H9 (cell line): Measurements from ENCODE around the gene OVCH2. TPM values are rescaled to one million over a fixed set of nuclear protein-coding genes. Genes with fewer than 3 reads are reported as not detected.

Experiments
- DNase-seq: peaks from one replicate; pipeline ENCODE4 v3.0.0-alpha.2; 2017
- H2AFZ ChIP-seq: one replicate; pipeline ENCODE4 v1.6.1; 2013; ENCODE audit warnings: mild to moderate bottlenecking, low read length, control low read depth, moderate library complexity
- H2AK5ac ChIP-seq: 2 replicates; pipeline ENCODE4 v1.6.1; 2013; ENCODE audit warnings: low read length, control low read depth, mixed read lengths; ENCODE audit not compliant: insufficient read length
- H2BK120ac ChIP-seq: one replicate; pipeline ENCODE4 v1.6.1; 2013; ENCODE audit warnings: low read depth, mild to moderate bottlenecking, low read length, control low read depth, inconsistent platforms; ENCODE audit not compliant: poor library complexity, severe bottlenecking
- H2BK12ac ChIP-seq: 2 replicates; pipeline ENCODE4 v1.6.1; 2013; ENCODE audit warnings: low read length, control low read depth, mixed read lengths, low read depth; ENCODE audit not compliant: insufficient read length
- H2BK15ac ChIP-seq: 2 replicates; pipeline ENCODE4 v1.6.1; 2013; ENCODE audit warnings: low read depth, low read length, control low read depth
- H2BK20ac ChIP-seq: one replicate; pipeline ENCODE4 v1.6.1; 2013; ENCODE audit warnings: low read depth, mild to moderate bottlenecking, low read length, control low read depth, inconsistent platforms; ENCODE audit not compliant: poor library complexity, severe bottlenecking
- H2BK5ac ChIP-seq: 2 replicates; pipeline ENCODE4 v1.6.1; 2013; ENCODE audit warnings: low read length, control low read depth, mixed read lengths; ENCODE audit not compliant: insufficient read length
- H3K14ac ChIP-seq: 2 replicates; pipeline ENCODE4 v1.6.1; 2013; ENCODE audit warnings: low read length, control low read depth; ENCODE audit not compliant: insufficient read depth
- H3K18ac ChIP-seq: 2 replicates; pipeline ENCODE4 v1.6.1; 2013; ENCODE audit warnings: low read depth, mild to moderate bottlenecking, mixed read lengths, low read length, control low read depth; ENCODE audit not compliant: insufficient read length
- H3K23ac ChIP-seq: 2 replicates; pipeline ENCODE4 v1.6.1; 2013; ENCODE audit warnings: low read length, control low read depth, mixed read lengths, low read depth; ENCODE audit not compliant: insufficient read length
- H3K23me2 ChIP-seq: 2 replicates; pipeline ENCODE4 v1.6.1; 2013; ENCODE audit warnings: low read depth, mild to moderate bottlenecking, mixed read lengths, low read length, control low read depth; ENCODE audit not compliant: insufficient read length, poor library complexity, severe bottlenecking
- H3K27ac ChIP-seq: 2 replicates; pipeline ENCODE4 v1.5.1; 2013; ENCODE audit warnings: low read length, control low read depth, mixed read lengths, low read depth; ENCODE audit not compliant: insufficient read length
- H3K27me3 ChIP-seq: 2 replicates; pipeline ENCODE4 v1.6.1; 2013; ENCODE audit warnings: low read length, control low read depth, inconsistent platforms; ENCODE audit not compliant: insufficient read depth
- H3K4ac ChIP-seq: 2 replicates; pipeline ENCODE4 v1.6.1; 2013; ENCODE audit warnings: low read depth, mild to moderate bottlenecking, control low read depth, inconsistent platforms, low read length, moderate library complexity
- H3K4me1 ChIP-seq: 2 replicates; pipeline ENCODE4 v1.6.1; 2013; ENCODE audit warnings: low read length, control low read depth, inconsistent platforms; ENCODE audit not compliant: insufficient read depth
- H3K4me2 ChIP-seq: 2 replicates; pipeline ENCODE4 v1.6.1; 2013; ENCODE audit warnings: low read length, control low read depth, mixed read lengths; ENCODE audit not compliant: insufficient read length, insufficient read depth
- H3K56ac ChIP-seq: 2 replicates; pipeline ENCODE4 v1.6.1; 2013; ENCODE audit warnings: low read depth, mild to moderate bottlenecking, mixed read lengths, low read length, control low read depth; ENCODE audit not compliant: insufficient read length
- H3K79me1 ChIP-seq: 2 replicates; pipeline ENCODE4 v1.6.1; 2013; ENCODE audit warnings: low read depth, mild to moderate bottlenecking, moderate library complexity, low read length, control low read depth, inconsistent platforms; ENCODE audit not compliant: insufficient read depth, poor library complexity, severe bottlenecking
- H3K79me2 ChIP-seq: 2 replicates; pipeline ENCODE4 v1.6.1; 2013; ENCODE audit warnings: low read length, control low read depth, inconsistent platforms; ENCODE audit not compliant: insufficient read depth
- H3K9ac ChIP-seq: 2 replicates; pipeline ENCODE4 v1.6.1; 2013; ENCODE audit warnings: low read length, control low read depth, mixed read lengths; ENCODE audit not compliant: insufficient read length; ENCODE audit errors: extremely low read depth
- H3K9me3 ChIP-seq: one replicate; pipeline ENCODE4 v1.6.1; 2013; ENCODE audit warnings: low read depth, low read length, inconsistent platforms; ENCODE audit not compliant: control insufficient read depth
- H3T11ph ChIP-seq: one replicate; pipeline ENCODE4 v1.6.1; 2013; ENCODE audit warnings: mild to moderate bottlenecking, low read length, control low read depth, inconsistent platforms
- H4K20me1 ChIP-seq: one replicate; pipeline ENCODE4 v1.6.1; 2013; ENCODE audit not compliant: control insufficient read depth, insufficient read length, insufficient read depth
- H4K5ac ChIP-seq: 2 replicates; pipeline ENCODE4 v1.6.1; 2013; ENCODE audit warnings: low read depth, mild to moderate bottlenecking, mixed read lengths, low read length, control low read depth; ENCODE audit not compliant: insufficient read length
- H4K8ac ChIP-seq: replicated peaks from 2 replicates; pipeline ENCODE4 v1.6.1; 2013; ENCODE audit warnings: low read length, control low read depth, mixed read lengths, low read depth; ENCODE audit not compliant: insufficient read length
- H4K91ac ChIP-seq: 2 replicates; pipeline ENCODE4 v1.6.1; 2013; ENCODE audit warnings: low read depth, mild to moderate bottlenecking, moderate library complexity, mixed read lengths, low read length, control low read depth; ENCODE audit not compliant: insufficient read length
- H3K27ac Mint-ChIP-seq, 3 experiments: 2 replicates in 2 of 3; 3 replicates in 1 of 3; pipeline ENCODE4 v1.8.0; 2020 to 2021; ENCODE audit warnings: mixed read lengths in 3 of 3, mild to moderate bottlenecking in 1 of 3, moderate library complexity in 1 of 3
- H3K27me3 Mint-ChIP-seq: 2 replicates; pipeline ENCODE4 v1.8.0; 2021; ENCODE audit warnings: low read depth, mild to moderate bottlenecking, moderate library complexity, mixed read lengths
- H3K36me3 Mint-ChIP-seq, 3 experiments: 2 replicates in 2 of 3; 3 replicates in 1 of 3; pipeline ENCODE4 v1.8.0; 2020 to 2021; ENCODE audit warnings: low read depth in 3 of 3, mixed read lengths in 3 of 3; ENCODE audit not compliant: insufficient read depth in 1 of 3
- H3K4me1 Mint-ChIP-seq, 2 experiments: 2 replicates each; pipeline ENCODE4 v1.8.0; 2020; ENCODE audit warnings: mixed read lengths in 2 of 2
- H3K4me3 Mint-ChIP-seq, 2 experiments: 2 replicates in 1 of 2; 3 replicates in 1 of 2; pipeline ENCODE4 v1.8.0; 2020 to 2021; ENCODE audit warnings: mild to moderate bottlenecking in 2 of 2, mixed read lengths in 2 of 2, moderate library complexity in 1 of 2
- H3K9me3 Mint-ChIP-seq, 2 experiments: 2 replicates in 1 of 2; 3 replicates in 1 of 2; pipeline ENCODE4 v1.8.0; 2020; ENCODE audit warnings: mild to moderate bottlenecking in 2 of 2, mixed read lengths in 2 of 2, moderate library complexity in 1 of 2
- WGBS: extraction: QIAGEN DNeasy Blood & Tissue Kit; methylation state at CpG from one replicate; pipeline ENCODE4 v1.1.7; 2013; ENCODE audit warnings: missing lambda C conversion rate, low lambda C conversion rate, mixed read lengths; ENCODE audit not compliant: insufficient read length; ENCODE audit errors: extremely low coverage; 5-methylcytosine and 5-hydroxymethylcytosine counted together
- total RNA-seq: library from RNA; stranded (reverse); gene quantifications from 2 replicates; pipeline ENCODE4 v1.2.1, GENCODE V29; 2021
- TF ChIP-seq, protein P1 (sequence below): fragments of 200-600 bp; sonication (generic); conservative IDR thresholded peaks from 3 replicates; pipeline ENCODE4 v1.8.0; 2021; ENCODE audit warnings: antibody characterized with exemption, mild to moderate bottlenecking

The OVCH2 gene
- total RNA-seq, 1 experiment from 2014 or later: 0.46 TPM

GRCh38 chr11:7651700-7652099 lies 54.6 kb downstream of the OVCH2 start:
- Histone ChIP-seq H2AK5ac (no peak overlapping the region), H4K5ac (no peak overlapping the region), H3K14ac (no peak overlapping the region), H3K27ac (no peak overlapping the region), H3K9ac (no peak overlapping the region), H3K79me1 (no peaks in the 10 kb centered on the region), H3K27me3 (no peaks in the 10 kb centered on the region), H2BK20ac (no peak overlapping the region), H3K56ac (no peak overlapping the region), H2AFZ (no peak overlapping the region), H3K79me2 (no peaks in the 10 kb centered on the region), H3K23ac (no peak overlapping the region), H2BK5ac (no peak overlapping the region), H3T11ph (no peak overlapping the region), H2BK15ac (no peak overlapping the region), H2BK120ac (no peak overlapping the region), H3K23me2 (no peaks in the 10 kb centered on the region), H3K9me3 (no peaks in the 10 kb centered on the region), H3K4me1 (no peaks in the 10 kb centered on the region), H4K8ac (no peak overlapping the region), H3K18ac (no peak overlapping the region), H2BK12ac (no peak overlapping the region), H4K91ac (no peak overlapping the region), H3K4ac (no peak overlapping the region), H3K4me2 (no peak overlapping the region), H4K20me1 (no peaks in the 10 kb centered on the region)
- peaks cover 5 to 57% (median 20%) of the 10 kb centered on the region in 3 experiments for H3K36me3 Mint-ChIP-seq
- no peak for DNase-seq
- no peaks in the 10 kb centered on the region for H3K27me3 Mint-ChIP-seq
- H3K4me3 Mint-ChIP-seq: no peak overlapping the region
- peak overlapping the region in 1 of 3 experiments; percentile 49; a peak in 1 of 7 replicates for H3K27ac Mint-ChIP-seq
- 0 out of 4 replicates have a peak, but pooled peaks cover 0 to 8% of the 10 kb centered on the region in 2 experiments for H3K4me1 Mint-ChIP-seq
- no CpG with 5 or more reads among the region's 9 CpGs for WGBS
- H3K9me3 Mint-ChIP-seq: no peaks in the 10 kb centered on the region
- TF ChIP-seq, protein P1, sequence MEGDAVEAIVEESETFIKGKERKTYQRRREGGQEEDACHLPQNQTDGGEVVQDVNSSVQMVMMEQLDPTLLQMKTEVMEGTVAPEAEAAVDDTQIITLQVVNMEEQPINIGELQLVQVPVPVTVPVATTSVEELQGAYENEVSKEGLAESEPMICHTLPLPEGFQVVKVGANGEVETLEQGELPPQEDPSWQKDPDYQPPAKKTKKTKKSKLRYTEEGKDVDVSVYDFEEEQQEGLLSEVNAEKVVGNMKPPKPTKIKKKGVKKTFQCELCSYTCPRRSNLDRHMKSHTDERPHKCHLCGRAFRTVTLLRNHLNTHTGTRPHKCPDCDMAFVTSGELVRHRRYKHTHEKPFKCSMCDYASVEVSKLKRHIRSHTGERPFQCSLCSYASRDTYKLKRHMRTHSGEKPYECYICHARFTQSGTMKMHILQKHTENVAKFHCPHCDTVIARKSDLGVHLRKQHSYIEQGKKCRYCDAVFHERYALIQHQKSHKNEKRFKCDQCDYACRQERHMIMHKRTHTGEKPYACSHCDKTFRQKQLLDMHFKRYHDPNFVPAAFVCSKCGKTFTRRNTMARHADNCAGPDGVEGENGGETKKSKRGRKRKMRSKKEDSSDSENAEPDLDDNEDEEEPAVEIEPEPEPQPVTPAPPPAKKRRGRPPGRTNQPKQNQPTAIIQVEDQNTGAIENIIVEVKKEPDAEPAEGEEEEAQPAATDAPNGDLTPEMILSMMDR: no peak
